GM12878 (cell line): ENCODE measurements around the gene AHCYL2. TPM values are rescaled to one million over a fixed set of nuclear protein-coding genes. Genes with fewer than 3 reads are reported as not detected.

Experiments used
- ATAC-seq: fragments of 200-7000 bp; cut with Tn5 transposase; 3 replicates; pipeline ENCODE4 v1.9.1; 2020; ENCODE audit warnings: mild to moderate bottlenecking, moderate library complexity
- BruUV-seq: library from RNA; stranded (reverse); fragments of 400-500 nt; replicated peaks from 2 replicates; lab custom pipeline; 2021; lab: Mats Ljungman, UMichigan
- CTCF ChIA-PET: fragments of 300-600 bp; sonication (Branson Sonifier 250); formaldehyde crosslinking; extraction: SDS; loops from one replicate; lab custom pipeline; 2021; ENCODE audit warnings: inconsistent platforms; lab: Yijun Ruan, JAX
- POLR2A ChIA-PET: fragments of 350-600 bp; formaldehyde crosslinking; extraction: SDS; loops from one replicate; lab custom pipeline; 2021; ENCODE audit warnings: inconsistent platforms; lab: Charles Lee
- RAD21 ChIA-PET: fragments of 300-600 bp; sonication (Branson Sonifier 250); formaldehyde crosslinking; loops from one replicate; lab custom pipeline; 2023; ENCODE audit warnings: antibody characterized with exemption; ENCODE audit not compliant: unreplicated experiment; lab: Charles Lee
- SMC1A ChIA-PET: fragments of 300-600 bp; sonication (Branson Sonifier 250); formaldehyde crosslinking; loops from one replicate; lab custom pipeline; 2023; ENCODE audit not compliant: unreplicated experiment, uncharacterized antibody; lab: Charles Lee
- DNase-seq: peaks from one replicate; pipeline ENCODE4 v3.0.0-alpha.2; 2011; ENCODE audit warnings: low read depth, low spot score
- FAIRE-seq: peaks from 3 replicates; lab custom pipeline; 2011; peaks lifted over from hg19 to GRCh38; lab: Jason Lieb, UNC
- H2AFZ ChIP-seq: 2 replicates; pipeline ENCODE4 v1.6.0; 2011; ENCODE audit warnings: low read depth, low read length, control low read depth; ENCODE audit not compliant: control insufficient read depth
- H3K27ac ChIP-seq: 2 replicates; pipeline ENCODE4 v1.5.1; 2011; ENCODE audit warnings: control low read depth; ENCODE audit not compliant: control insufficient read depth, insufficient read depth
- H3K27me3 ChIP-seq, 2 experiments: replicated peaks in 1 of 2; 2 replicates each; pipeline versions ENCODE4 v1.6.0 to v1.6.1; 2011; ENCODE audit warnings: low read length in 1 of 2; ENCODE audit not compliant: control insufficient read depth in 2 of 2, insufficient read depth in 2 of 2
- H3K36me3 ChIP-seq, 2 experiments: 2 replicates each; pipeline ENCODE4 v1.5.1; 2011; ENCODE audit warnings: low read length in 1 of 2; ENCODE audit not compliant: control insufficient read depth in 2 of 2, insufficient read depth in 2 of 2
- H3K4me1 ChIP-seq: 2 replicates; pipeline ENCODE4 v1.6.1; 2011; ENCODE audit warnings: mild to moderate bottlenecking, low read length, moderate library complexity, mixed read lengths; ENCODE audit not compliant: control insufficient read depth, insufficient read depth
- H3K4me2 ChIP-seq: 2 replicates; pipeline ENCODE4 v1.6.0; 2011; ENCODE audit warnings: control low read depth; ENCODE audit not compliant: control insufficient read depth, insufficient read depth
- H3K4me3 ChIP-seq: fragments of 200-600 bp; sonication (generic); 2 replicates; pipeline ENCODE4 v1.5.1; 2016
- H3K79me2 ChIP-seq: 2 replicates; pipeline ENCODE4 v1.6.0; 2011; ENCODE audit warnings: low read length; ENCODE audit not compliant: control insufficient read depth, insufficient read depth
- H3K9ac ChIP-seq: 2 replicates; pipeline ENCODE4 v1.8.0; 2011; ENCODE audit warnings: low read length, control low read depth, mixed read lengths; ENCODE audit not compliant: control insufficient read depth, insufficient read depth
- H3K9me3 ChIP-seq: replicated peaks from 3 replicates; pipeline ENCODE4 v1.5.1; 2011; ENCODE audit warnings: mild to moderate bottlenecking, low read length; ENCODE audit not compliant: control insufficient read depth, insufficient read depth
- H4K20me1 ChIP-seq: 2 replicates; pipeline ENCODE4 v1.6.0; 2011; ENCODE audit not compliant: control insufficient read depth, insufficient read depth
- EGR1 ChIP-seq, 2 experiments: IDR thresholded peaks; 1 replicate in 1 of 2; 2 replicates in 1 of 2; pipeline ENCODE4 v1.6.1; 2011 to 2012; ENCODE audit warnings: low read depth in 2 of 2, low read length in 2 of 2, borderline replicate concordance in 1 of 2, mild to moderate bottlenecking in 1 of 2, moderate library complexity in 1 of 2
- GATAD2B ChIP-seq: fragments of 450-650 bp; conservative IDR thresholded peaks from 2 replicates; pipeline ENCODE4 v1.6.1; 2017; ENCODE audit warnings: low read depth, mild to moderate bottlenecking, moderate library complexity
- HDAC2 ChIP-seq: fragments of 200-600 bp; sonication (generic); IDR thresholded peaks from 2 replicates; pipeline ENCODE4 v1.6.1; 2017
- NFXL1 ChIP-seq: fragments of 450-650 bp; IDR thresholded peaks from 2 replicates; pipeline ENCODE4 v1.6.1; 2017; ENCODE audit warnings: antibody characterized with exemption, mild to moderate bottlenecking, borderline replicate concordance
- STAT3 ChIP-seq: IDR thresholded peaks from 2 replicates; pipeline ENCODE4 v1.6.1; 2011; ENCODE audit warnings: low read depth, low read length, improper control_type of control experiment
- USF2 ChIP-seq: IDR thresholded peaks from 2 replicates; pipeline ENCODE4 v1.6.1; 2011; ENCODE audit warnings: low read depth, low read length, improper control_type of control experiment, borderline replicate concordance
- ZNF207 ChIP-seq: fragments of 450-650 bp; IDR thresholded peaks from 2 replicates; pipeline ENCODE4 v1.6.1; 2014; ENCODE audit warnings: antibody characterized with exemption, mild to moderate bottlenecking, borderline replicate concordance
- WGBS: methylation state at CpG from one replicate; pipeline ENCODE4 v1.1.6; 2016; ENCODE audit warnings: low lambda C conversion rate; ENCODE audit not compliant: insufficient replicate concordance, insufficient coverage; ENCODE audit errors: missing lambda C conversion rate; 5-methylcytosine and 5-hydroxymethylcytosine counted together
- in situ Hi-C: fragments of 300-500 bp; cut with MboI; formaldehyde crosslinking; loops from 9 replicates; pipeline ENCODE4 v1.14.3; 2018; ENCODE audit warnings: mixed read lengths
- intact Hi-C: fragments of 100-400 bp; cut with micrococcal nuclease; formaldehyde crosslinking; loops from one replicate; pipeline ENCODE4 v1.14.2; 2022; ENCODE audit not compliant: unreplicated experiment
- polyA plus RNA-seq, 11 experiments: library from polyadenylated mRNA; depleted of rRNA in 4 of 11; unstranded in 6 of 11; stranded (reverse) in 5 of 11; fragments of >200 nt; fragmentation: Nextera tagmentation in 4 of 11; fragmentation: Illumina TruSeq in 1 of 11; extraction: Ambion mirVana in 4 of 11; extraction: Trizol in 1 of 11; gene quantifications; 1 replicate in 1 of 11; 2 replicates in 10 of 11; pipeline versions ENCODE4 v1.2.1 to v1.2.3, GENCODE V29; 2011 to 2016; ENCODE audit warnings: inconsistent platforms in 2 of 11, missing spikeins in 2 of 11, low read depth in 1 of 11
- total RNA-seq, 4 experiments: library from RNA; depleted of rRNA in 3 of 4; stranded (reverse); fragments of >200 nt in 3 of 4; fragmentation: Illumina TruSeq in 1 of 4; extraction: Trizol in 1 of 4; gene quantifications; 2 replicates each; pipeline versions ENCODE4 v1.2.1 to v1.2.3, GENCODE V29; 2013 to 2021

Gene AHCYL2
- total and polyA plus RNA-seq, 10 of the 15 experiments (the other 5 are each of a cell fraction or from before 2014, with no cell fraction given) = 1.7 to 29.1 (median 5.4) TPM

- WGBS = 81% methylated on average over 14 of the region's 14 CpGs
- no peak for DNase-seq
- Histone ChIP-seq H3K27me3 (no peaks in the 10 kb centered on the region), H3K36me3 (no peaks in the 10 kb centered on the region), H3K4me1 (no peaks in the 10 kb centered on the region), H3K9me3 (no peaks in the 10 kb centered on the region), H2AFZ (no peak overlapping the region), H3K4me2 (no peak overlapping the region), H3K27ac (no peak overlapping the region), H3K9ac (no peak overlapping the region), H4K20me1 (no peaks in the 10 kb centered on the region), H3K4me3 (no peak overlapping the region), H3K79me2 (no peaks in the 10 kb centered on the region)
- in situ Hi-C loops (no loop called here), intact Hi-C loops (no loop called here)
- ChIA-PET POLR2A (interaction anchor here (0.6 kb wide), 1 partner anchor 1168 kb away, joined by 3 read pairs; no protein-coding TSS in a partner anchor), SMC1A (interaction anchor here (0.8 to 1.3 kb wide), 5 partner anchors 10 to 95 kb away, joined by 3 read pairs; no protein-coding TSS in a partner anchor), RAD21 (interaction anchor here (1.1 to 1.2 kb wide), 2 partner anchors 39 to 57 kb away, joined by 3 read pairs; no protein-coding TSS in a partner anchor), CTCF (interaction anchor here (1.5 to 2.3 kb wide), 2 partner anchors 15 to 40 kb away, joined by 6 to 7 read pairs; no protein-coding TSS in a partner anchor)
- ATAC-seq = no peak; the same call in 2 of the 3 replicates
- FAIRE-seq = no peak
- BruUV-seq = no TSS peak
- no peak for TF ChIP-seq NFXL1
- no peak for TF ChIP-seq USF2
- no peak for TF ChIP-seq ZNF207
- TF ChIP-seq GATAD2B = no peak
- TF ChIP-seq HDAC2 = no peak
- no peak for TF ChIP-seq STAT3
- no peak for TF ChIP-seq EGR1 (IDR thresholded peaks at IDR 0.05; ENCODE audit: borderline replicate concordance in 1 of 2, low read depth in 2 of 2, low read length in 2 of 2)
Measured at GRCh38 chr7:129203050-129203741, 21.6 kb upstream of the AHCYL2 start.
